NT2/D1 (cell line): ENCODE data around the gene CKLF.

Experiments used
- DNase-seq: peaks from one replicate; pipeline ENCODE4 v3.0.0-alpha.2; 2011; ENCODE audit warnings: low read depth, low spot score
- H3K27me3 ChIP-seq: 2 replicates; pipeline ENCODE4 v1.6.0; 2011; ENCODE audit warnings: mild to moderate bottlenecking; ENCODE audit not compliant: insufficient read length, insufficient read depth
- H3K36me3 ChIP-seq: 2 replicates; pipeline ENCODE4 v1.6.1; 2011; ENCODE audit warnings: mild to moderate bottlenecking, low read length, mixed read lengths; ENCODE audit not compliant: insufficient read depth, insufficient read length
- H3K4me1 ChIP-seq: 2 replicates; pipeline ENCODE4 v1.5.1; 2011; ENCODE audit not compliant: insufficient read depth, insufficient read length
- H3K4me3 ChIP-seq: 2 replicates; pipeline ENCODE4 v1.5.1; 2011; ENCODE audit warnings: low read depth; ENCODE audit not compliant: insufficient read length
- H3K9ac ChIP-seq: 2 replicates; pipeline ENCODE4 v1.6.0; 2011; ENCODE audit warnings: low read depth; ENCODE audit not compliant: insufficient read length
- H3K9me3 ChIP-seq: 2 replicates; pipeline ENCODE4 v1.5.1; 2011; ENCODE audit warnings: mild to moderate bottlenecking, low read length; ENCODE audit not compliant: insufficient read depth
- SUZ12 ChIP-seq: IDR thresholded peaks from 2 replicates; pipeline ENCODE4 v1.6.1; 2011; ENCODE audit not compliant: insufficient read length, insufficient read depth; ENCODE audit errors: extremely low read depth
- YY1 ChIP-seq: IDR thresholded peaks from 2 replicates; pipeline ENCODE4 v1.6.1; 2011; ENCODE audit not compliant: insufficient read length, insufficient read depth
- ZNF274 ChIP-seq: IDR thresholded peaks from 2 replicates; pipeline ENCODE4 v1.6.1; 2011; ENCODE audit warnings: mild to moderate bottlenecking, low read depth, low read length

The CKLF gene

DNA sequence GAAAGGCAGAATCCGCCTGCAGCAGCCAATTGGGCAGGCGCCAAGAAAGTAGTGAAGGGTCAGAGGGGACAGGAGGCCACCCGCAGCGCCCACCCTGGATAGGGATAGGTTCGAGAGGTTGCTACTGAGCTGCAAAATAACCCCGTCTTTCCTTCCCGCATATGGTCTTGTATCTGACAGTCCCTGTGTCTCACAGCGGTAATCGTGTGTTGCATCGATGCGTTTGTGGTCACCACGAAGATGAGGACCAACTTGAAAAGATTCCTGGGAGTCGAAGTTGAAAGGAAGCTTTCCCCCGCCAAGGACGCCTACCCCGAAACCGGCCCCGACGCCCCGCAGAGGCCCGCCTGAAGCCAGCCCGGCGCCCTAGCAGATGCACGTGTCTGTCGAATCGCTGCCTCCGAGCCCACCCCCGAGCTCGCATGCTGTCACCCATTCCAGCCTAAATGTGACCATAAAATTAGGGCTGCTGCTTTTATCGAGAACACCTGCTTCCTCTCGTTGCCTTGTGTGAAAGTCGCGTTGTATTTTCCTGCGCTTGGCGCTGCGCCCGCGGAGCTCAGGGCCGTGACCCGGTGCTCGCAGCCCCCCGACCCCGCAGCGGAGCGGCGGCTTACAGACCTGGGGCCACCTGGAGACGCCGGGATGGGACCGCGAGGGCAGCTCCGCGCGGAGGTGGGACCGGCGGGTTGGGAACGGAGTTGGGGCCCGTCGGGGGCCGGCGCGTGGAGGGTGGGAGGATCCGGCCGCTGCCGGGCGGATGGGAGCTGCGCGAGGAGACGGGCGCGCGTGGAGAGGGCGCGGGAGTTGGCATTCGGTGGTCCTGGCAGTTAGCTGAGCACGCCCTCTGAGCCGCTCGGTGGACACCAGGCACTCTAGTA, 26.5 kb downstream of the CKLF start, which contains the start of gene CMTM2:
CMTM2 (plus strand) TSS at position 813 of the 881 bp plus-strand sequence. CDS start 145 bp downstream, outside the sequence.
- Histone ChIP-seq H3K4me3 (no peak within 1 kb of the TSS), H3K9ac (no peak within 1 kb of the TSS), H3K9me3 (no peaks in the 10 kb centered on the region), H3K27me3 (no peaks in the 10 kb centered on the region), H3K4me1 (peaks cover 10% of the 10 kb centered on the region), H3K36me3 (no peaks in the 10 kb centered on the region)
- DNase-seq, result no peak
- no peak for TF ChIP-seq ZNF274
- no peak for TF ChIP-seq SUZ12
- TF ChIP-seq YY1, result no peak

DNA sequence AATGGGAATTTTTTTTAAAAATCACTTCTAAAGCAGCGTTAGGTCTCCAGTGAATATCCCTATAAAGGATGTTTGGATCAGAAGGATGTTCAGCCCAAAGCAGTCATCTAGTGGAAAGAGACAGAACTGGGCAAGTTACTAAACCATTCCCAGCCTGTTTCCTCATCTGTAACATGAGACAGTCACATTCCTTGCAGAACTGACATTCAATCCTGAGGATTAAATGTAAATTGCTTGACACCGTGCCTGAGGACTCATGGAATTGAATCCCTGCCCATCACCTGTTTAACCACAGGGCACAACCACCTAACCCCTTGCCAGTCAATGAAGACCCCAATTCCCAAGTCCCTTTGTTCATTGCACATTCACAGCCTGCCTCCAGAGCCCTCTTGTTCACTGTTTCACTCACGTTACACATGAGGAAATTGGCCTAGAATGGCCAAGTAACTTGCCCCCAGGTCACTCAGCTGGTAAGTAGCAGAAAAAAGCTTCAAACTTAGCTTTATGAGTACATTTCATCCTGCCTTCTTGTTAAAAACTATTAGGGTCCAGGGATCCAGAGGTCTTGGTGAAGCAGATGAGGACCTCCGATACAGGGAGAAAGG, 28.3 kb downstream of the CKLF start:
- Histone ChIP-seq H3K4me3 (no peak overlapping the region), H3K27me3 (no peaks in the 10 kb centered on the region), H3K36me3 (no peaks in the 10 kb centered on the region), H3K4me1 (peaks cover 10% of the 10 kb centered on the region), H3K9ac (no peak overlapping the region), H3K9me3 (no peaks in the 10 kb centered on the region)
- TF ChIP-seq SUZ12 (no peak), ZNF274 (no peak), YY1 (no peak)
- DNase-seq, result no peak

DNA sequence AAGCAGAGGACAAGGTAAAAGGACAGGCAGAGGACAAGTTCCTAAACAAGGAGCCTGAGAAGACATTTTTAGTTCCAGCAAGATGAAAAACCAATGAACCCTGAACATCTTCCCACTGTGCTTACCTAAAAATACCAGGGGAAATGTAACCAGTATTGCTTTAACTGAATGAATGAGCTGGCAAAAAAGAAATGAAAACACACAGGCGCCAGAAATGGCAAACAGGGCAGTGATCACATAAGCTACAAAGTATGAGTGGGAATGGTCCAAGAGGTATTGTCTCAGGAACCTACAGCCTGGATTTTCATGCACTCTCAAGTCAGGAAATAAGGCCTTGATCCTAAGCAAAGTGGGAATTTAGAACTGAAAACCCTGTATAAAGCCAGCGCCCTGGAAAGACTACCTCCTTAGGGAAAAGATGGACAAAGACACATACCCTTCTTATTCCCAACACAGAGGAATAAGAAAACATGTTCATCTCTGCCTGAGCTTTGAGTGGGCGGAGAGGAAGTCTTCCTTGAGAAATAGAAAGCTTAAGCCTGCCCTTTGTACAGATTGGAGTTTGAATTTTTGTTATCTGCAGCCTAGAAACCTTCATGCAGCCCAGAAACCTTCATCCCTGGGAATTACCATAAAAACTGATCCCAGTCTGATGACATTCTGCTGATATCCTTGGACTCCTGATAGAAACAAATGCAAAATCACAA, 29.0 kb downstream of the CKLF start:
- TF ChIP-seq YY1 (no peak), ZNF274 (no peak), SUZ12 (no peak)
- peaks cover 13% of the 10 kb centered on the region for H3K4me1 ChIP-seq
- H3K9me3 ChIP-seq, result no peaks in the 10 kb centered on the region
- no peak for DNase-seq
- no peaks in the 10 kb centered on the region for H3K36me3 ChIP-seq
- no peaks in the 10 kb centered on the region for H3K27me3 ChIP-seq
- no peak overlapping the region for H3K4me3 ChIP-seq
- no peak overlapping the region for H3K9ac ChIP-seq

DNA sequence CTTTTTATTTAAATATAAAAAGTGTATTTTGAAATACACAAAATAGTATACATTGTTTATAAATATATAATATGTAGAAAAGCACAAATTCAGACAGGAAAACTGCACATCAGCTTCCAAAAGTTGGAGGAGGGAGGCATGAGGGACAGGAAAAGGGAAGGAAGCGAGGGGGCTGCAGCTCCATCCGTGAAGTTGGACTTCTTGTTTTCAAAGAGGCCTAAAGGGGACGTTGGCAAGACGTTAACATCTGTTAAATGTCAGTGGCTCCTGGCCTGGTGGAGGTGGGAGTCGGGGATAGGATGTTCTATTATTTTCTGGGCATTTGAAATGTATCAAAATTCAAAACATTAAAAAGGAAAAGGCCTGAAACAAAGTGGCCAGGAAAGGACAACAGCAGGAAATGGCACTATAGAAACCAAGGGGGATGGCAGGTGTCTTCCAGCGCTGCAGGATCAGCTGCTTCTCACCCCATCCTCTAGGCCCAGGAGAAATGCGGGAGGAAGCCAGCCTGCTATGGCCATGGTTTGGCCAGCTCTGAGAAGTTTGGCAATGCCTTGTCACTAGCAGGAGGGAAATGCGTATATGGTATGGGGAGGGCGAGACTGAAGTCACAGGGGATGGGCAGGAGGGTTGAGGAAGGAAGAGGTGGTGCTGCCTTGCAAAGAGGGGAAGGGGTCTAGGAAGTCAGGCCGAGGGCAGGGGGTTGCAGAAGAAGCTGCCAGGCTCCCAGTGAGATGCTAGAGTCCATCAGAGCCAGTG, 33.3 kb downstream of the CKLF start:
- Histone ChIP-seq H3K36me3 (no peaks in the 10 kb centered on the region), H3K4me3 (no peak overlapping the region), H3K9ac (no peak overlapping the region), H3K9me3 (no peaks in the 10 kb centered on the region), H3K4me1 (peaks cover 5% of the 10 kb centered on the region), H3K27me3 (no peaks in the 10 kb centered on the region)
- no peak for TF ChIP-seq ZNF274
- no peak for TF ChIP-seq SUZ12
- no peak for TF ChIP-seq YY1
- DNase-seq, result no peak

DNA sequence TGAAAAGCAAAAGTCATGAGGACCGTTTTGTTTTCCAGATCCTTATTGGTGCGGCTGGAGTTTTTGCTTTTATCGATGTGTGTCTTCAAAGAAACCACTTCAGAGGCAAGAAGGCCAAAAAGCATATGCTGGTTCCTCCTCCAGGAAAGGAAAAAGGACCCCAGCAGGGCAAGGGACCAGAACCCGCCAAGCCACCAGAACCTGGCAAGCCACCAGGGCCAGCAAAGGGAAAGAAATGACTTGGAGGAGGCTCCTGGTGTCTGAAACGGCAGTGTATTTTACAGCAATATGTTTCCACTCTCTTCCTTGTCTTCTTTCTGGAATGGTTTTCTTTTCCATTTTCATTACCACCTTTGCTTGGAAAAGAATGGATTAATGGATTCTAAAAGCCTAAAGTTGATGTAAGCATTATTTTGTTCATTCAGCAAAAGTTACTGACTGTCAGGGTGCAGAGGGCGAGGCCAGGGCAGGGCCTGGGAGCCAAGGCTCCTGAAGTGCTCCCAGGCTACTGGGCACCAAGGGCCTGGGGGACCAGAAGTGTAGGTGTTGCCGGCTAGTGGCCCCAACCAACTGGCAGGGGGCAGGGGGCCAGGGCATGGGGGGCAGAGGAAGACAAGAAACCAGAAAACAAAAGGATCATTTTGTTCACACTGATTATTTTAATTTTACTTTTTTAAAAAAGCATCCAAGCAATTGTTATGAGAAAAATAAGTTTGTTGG, 35.7 kb downstream of the CKLF start:
- H3K9me3 ChIP-seq, result no peaks in the 10 kb centered on the region
- DNase-seq, result no peak
- peaks cover 6% of the 10 kb centered on the region for H3K4me1 ChIP-seq
- H3K27me3 ChIP-seq, result no peaks in the 10 kb centered on the region
- TF ChIP-seq ZNF274 (no peak), YY1 (no peak), SUZ12 (no peak)
- H3K4me3 ChIP-seq, result no peak overlapping the region
- H3K9ac ChIP-seq, result no peak overlapping the region
- H3K36me3 ChIP-seq, result no peaks in the 10 kb centered on the region

DNA sequence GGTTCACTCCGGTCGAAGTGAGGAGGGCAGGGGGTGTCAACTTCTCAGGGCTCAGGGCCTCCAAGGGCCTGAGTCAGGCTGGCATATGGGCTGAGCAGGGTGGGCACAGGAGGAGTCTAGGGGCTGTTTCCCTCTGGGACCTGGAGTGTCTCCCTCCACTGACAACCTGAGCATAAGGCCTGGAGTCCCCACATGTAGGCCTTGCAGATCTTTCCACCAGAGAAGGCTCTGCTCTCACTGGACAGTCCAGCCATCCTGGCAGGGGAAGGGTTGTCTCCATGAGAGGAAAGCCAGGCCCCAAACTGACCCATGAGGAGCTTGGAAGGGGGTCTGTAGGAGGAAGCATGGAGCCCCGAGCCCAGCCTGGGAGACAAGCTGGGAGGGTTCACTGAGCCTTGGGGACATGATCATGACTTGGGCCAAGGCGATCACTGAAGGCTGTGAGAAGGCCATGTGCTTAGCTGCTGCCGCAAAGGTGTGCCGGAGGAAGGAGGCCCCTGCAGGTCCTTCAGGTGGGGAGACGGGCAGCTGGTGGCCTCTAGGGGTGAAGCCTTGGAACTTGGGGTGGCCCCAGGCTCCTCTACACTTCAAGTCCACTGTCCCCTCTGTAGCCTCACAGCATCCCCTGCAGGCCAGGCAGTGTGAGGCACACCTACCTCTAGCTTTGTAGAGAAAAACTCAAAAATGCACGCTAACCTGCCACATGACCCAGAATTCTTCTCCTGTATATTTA, 36.8 kb downstream of the CKLF start:
- Histone ChIP-seq H3K4me1 (peaks cover 6% of the 10 kb centered on the region), H3K36me3 (no peaks in the 10 kb centered on the region), H3K4me3 (no peak overlapping the region), H3K9me3 (no peaks in the 10 kb centered on the region), H3K27me3 (no peaks in the 10 kb centered on the region), H3K9ac (no peak overlapping the region)
- TF ChIP-seq ZNF274 (no peak), YY1 (no peak), SUZ12 (no peak)
- peak; percentile 42 for DNase-seq
